Neuronal stem cell (in vitro differentiated cells): ENCODE results near the gene YDJC.
"Not testable (repeated sequence)": the region's sequence is repeated elsewhere in the genome, so short reads cannot be mapped to it uniquely, and the experiment has no call there.

Experiments
- DNase-seq: peaks from one replicate; pipeline ENCODE4 v3.0.0-alpha.2; 2013; ENCODE audit warnings: low spot score
- H2AFZ ChIP-seq: one replicate; pipeline ENCODE4 v1.6.1; 2013; ENCODE audit warnings: mild to moderate bottlenecking, low read length, inconsistent platforms
- H2AK5ac ChIP-seq: 2 replicates; pipeline ENCODE4 v1.6.1; 2013; ENCODE audit warnings: low read depth, mild to moderate bottlenecking, inconsistent platforms, low read length, moderate library complexity, mixed read lengths
- H2BK120ac ChIP-seq: 2 replicates; pipeline ENCODE4 v1.6.1; 2013; ENCODE audit warnings: low read depth, mild to moderate bottlenecking, inconsistent platforms, low read length, moderate library complexity, mixed read lengths
- H2BK12ac ChIP-seq: one replicate; pipeline ENCODE4 v1.6.1; 2013; ENCODE audit warnings: low read length, inconsistent platforms
- H2BK15ac ChIP-seq: 2 replicates; pipeline ENCODE4 v1.6.1; 2013; ENCODE audit warnings: mild to moderate bottlenecking, low read length, inconsistent platforms, mixed read lengths
- H2BK5ac ChIP-seq: one replicate; pipeline ENCODE4 v1.6.1; 2013; ENCODE audit warnings: inconsistent platforms, mild to moderate bottlenecking, low read length, moderate library complexity
- H3K14ac ChIP-seq: one replicate; pipeline ENCODE4 v1.6.1; 2013; ENCODE audit warnings: low read length, inconsistent platforms
- H3K18ac ChIP-seq: 2 replicates; pipeline ENCODE4 v1.6.1; 2013; ENCODE audit warnings: low read length, inconsistent platforms
- H3K23ac ChIP-seq: 2 replicates; pipeline ENCODE4 v1.6.1; 2013; ENCODE audit warnings: low read depth, mild to moderate bottlenecking, mixed read lengths, low read length, inconsistent platforms; ENCODE audit not compliant: poor library complexity
- H3K27ac ChIP-seq: replicated peaks from 3 replicates; pipeline ENCODE4 v1.5.1; 2013; ENCODE audit warnings: low read length, inconsistent platforms
- H3K27me3 ChIP-seq, 3 experiments: 2 replicates each; pipeline ENCODE4 v1.6.1; 2013; ENCODE audit warnings: low read length in 3 of 3, mild to moderate bottlenecking in 2 of 3, inconsistent platforms in 1 of 3, low read depth in 1 of 3, mixed read lengths in 1 of 3, moderate library complexity in 1 of 3; ENCODE audit not compliant: control insufficient read depth in 3 of 3, insufficient read depth in 3 of 3
- H3K36me3 ChIP-seq, 2 donors: replicated peaks in 1 of 2; 2 replicates each; pipeline ENCODE4 v1.6.1; 2013; ENCODE audit warnings: low read length in 2 of 2; ENCODE audit not compliant: control insufficient read depth in 2 of 2, insufficient read depth in 2 of 2
- H3K4ac ChIP-seq: 2 replicates; pipeline ENCODE4 v1.6.1; 2013; ENCODE audit warnings: inconsistent platforms, mild to moderate bottlenecking, low read length, moderate library complexity
- H3K4me1 ChIP-seq, 2 donors: 1 replicate in 1 of 2; 2 replicates in 1 of 2; pipeline ENCODE4 v1.6.1; 2013; ENCODE audit warnings: low read length in 2 of 2, low read depth in 1 of 2; ENCODE audit not compliant: control insufficient read depth in 2 of 2, insufficient read depth in 1 of 2
- H3K4me2 ChIP-seq: one replicate; pipeline ENCODE4 v1.6.1; 2013; ENCODE audit warnings: mild to moderate bottlenecking, low read length, inconsistent platforms; ENCODE audit not compliant: insufficient read depth, poor library complexity, severe bottlenecking
- H3K4me3 ChIP-seq, 2 donors: 2 replicates each; pipeline ENCODE4 v1.5.1; 2013; ENCODE audit warnings: low read length in 2 of 2, mild to moderate bottlenecking in 2 of 2, inconsistent platforms in 1 of 2, moderate library complexity in 1 of 2
- H3K79me1 ChIP-seq: one replicate; pipeline ENCODE4 v1.6.1; 2013; ENCODE audit warnings: low read depth, mild to moderate bottlenecking, inconsistent platforms, low read length, moderate library complexity
- H3K9ac ChIP-seq: one replicate; pipeline ENCODE4 v1.6.1; 2013; ENCODE audit warnings: mild to moderate bottlenecking, low read depth, low read length, inconsistent platforms; ENCODE audit not compliant: poor library complexity
- H3K9me3 ChIP-seq, 2 donors: replicated peaks in 1 of 2; 2 replicates each; pipeline versions ENCODE3 to v1.6.1; 2013; ENCODE audit warnings: low read length in 2 of 2, mild to moderate bottlenecking in 2 of 2, inconsistent platforms in 1 of 2, low read depth in 1 of 2, mixed read lengths in 1 of 2, moderate library complexity in 1 of 2; ENCODE audit not compliant: control insufficient read depth in 2 of 2, insufficient read depth in 1 of 2
- H4K8ac ChIP-seq: one replicate; pipeline ENCODE4 v1.6.1; 2013; ENCODE audit warnings: low read depth, mild to moderate bottlenecking, inconsistent platforms, low read length, moderate library complexity
- H4K91ac ChIP-seq: one replicate; pipeline ENCODE4 v1.6.1; 2013; ENCODE audit warnings: low read length, low read depth, mild to moderate bottlenecking, inconsistent platforms; ENCODE audit not compliant: poor library complexity
- WGBS, 2 donors: extraction: QIAGEN DNeasy Blood & Tissue Kit; methylation state at CpG; one replicate each; pipeline ENCODE4 v1.1.7; 2013; ENCODE audit warnings: missing lambda C conversion rate in 2 of 2, mixed read lengths in 1 of 2; ENCODE audit not compliant: insufficient read length in 2 of 2, insufficient replicate concordance in 1 of 2; ENCODE audit errors: extremely low coverage in 2 of 2; 5-methylcytosine and 5-hydroxymethylcytosine counted together

Gene YDJC

GRCh38 chr22:21622011-21622918 is 7.6 kb downstream of the YDJC start:
- no CpG with 5 or more reads among the region's 17 CpGs for WGBS, 2 donors
- no peak overlapping the region for H3K27ac ChIP-seq

GRCh38 chr22:21621025-21621424 is 8.8 kb downstream of the YDJC start:
- H2BK120ac ChIP-seq, result no peak overlapping the region
- no peak overlapping the region for H2BK15ac ChIP-seq
- no peak overlapping the region for H4K8ac ChIP-seq
- peaks cover 2 to 5% of the 10 kb centered on the region in 2 donors for H3K4me1 ChIP-seq
- H3K9me3 ChIP-seq, result no peaks in the 10 kb centered on the region
- no peak overlapping the region for H2AFZ ChIP-seq
- H4K91ac ChIP-seq, result no peak overlapping the region
- H3K36me3 ChIP-seq, result peaks cover 16 to 69% of the 10 kb centered on the region in 2 donors
- H3K4me3 ChIP-seq, result no peak overlapping the region
- H3K14ac ChIP-seq, result no peak overlapping the region
- H3K27ac ChIP-seq, result no peak overlapping the region
- WGBS, 2 donors, result no CpG with 5 or more reads among the region's 3 CpGs
- H3K4ac ChIP-seq, result no peak overlapping the region
- H3K18ac ChIP-seq, result no peak overlapping the region
- no peak overlapping the region for H3K4me2 ChIP-seq
- H3K23ac ChIP-seq, result no peak overlapping the region
- DNase-seq, result no peak
- no peak overlapping the region for H2AK5ac ChIP-seq
- H2BK12ac ChIP-seq, result no peak overlapping the region
- no peaks in the 10 kb centered on the region for H3K27me3 ChIP-seq
- no peak overlapping the region for H2BK5ac ChIP-seq
- H3K9ac ChIP-seq, result peak overlapping the region; percentile 61
- peaks cover 6% of the 10 kb centered on the region for H3K79me1 ChIP-seq

More at GRCh38 chr22:21622011-21622918, 7.6 kb downstream of the YDJC start:
- H3K27me3 ChIP-seq, result no peaks in the 10 kb centered on the region
- no peak overlapping the region for H3K14ac ChIP-seq
- no peak overlapping the region for H2BK120ac ChIP-seq
- no peak overlapping the region for H4K91ac ChIP-seq
- no peak overlapping the region for H3K4ac ChIP-seq
- no peak overlapping the region for H3K4me2 ChIP-seq
- no peak overlapping the region for H3K4me3 ChIP-seq
- DNase-seq, result no peak
- H3K36me3 ChIP-seq, result peaks cover 19 to 73% of the 10 kb centered on the region in 2 donors
- H2AFZ ChIP-seq, result no peak overlapping the region
- H3K9ac ChIP-seq, result no peak overlapping the region
- no peak overlapping the region for H3K18ac ChIP-seq
- H3K23ac ChIP-seq, result peak overlapping the region; percentile 49
- no peak overlapping the region for H4K8ac ChIP-seq
- H2AK5ac ChIP-seq, result no peak overlapping the region
- no peaks in the 10 kb centered on the region for H3K9me3 ChIP-seq
- H3K79me1 ChIP-seq, result peaks cover 6% of the 10 kb centered on the region
- H2BK5ac ChIP-seq, result no peak overlapping the region
- H2BK12ac ChIP-seq, result no peak overlapping the region
- peaks cover 2 to 5% of the 10 kb centered on the region in 2 donors for H3K4me1 ChIP-seq
- no peak overlapping the region for H2BK15ac ChIP-seq

- H3K4ac ChIP-seq, H2AK5ac ChIP-seq, H3K27me3 ChIP-seq, H3K14ac ChIP-seq, H3K79me1 ChIP-seq, H3K4me1 ChIP-seq, H3K4me3 ChIP-seq, H2BK12ac ChIP-seq, H3K27ac ChIP-seq, H2BK120ac ChIP-seq, H2BK5ac ChIP-seq, H4K91ac ChIP-seq, H3K9me3 ChIP-seq, H3K4me2 ChIP-seq, H2AFZ ChIP-seq, H2BK15ac ChIP-seq, H3K18ac ChIP-seq, DNase-seq, H4K8ac ChIP-seq, H3K23ac ChIP-seq, H3K9ac ChIP-seq: not testable (repeated sequence)
- peaks cover 16 to 71% of the 10 kb centered on the region in 2 donors for H3K36me3 ChIP-seq
- WGBS, 2 donors, result no CpG with 5 or more reads among the region's 6 CpGs
Observed at GRCh38 chr22:21617337-21617736, 12.5 kb downstream of the YDJC start.

GRCh38 chr22:21615731-21616130 is 14.1 kb downstream of the YDJC start:
- H4K91ac ChIP-seq, result no peak overlapping the region
- no peak overlapping the region for H2BK120ac ChIP-seq
- H2AFZ ChIP-seq, result no peak overlapping the region
- H3K4me1 ChIP-seq, result no peaks in the 10 kb centered on the region
- no peak overlapping the region for H3K4ac ChIP-seq
- H3K79me1 ChIP-seq, result peaks cover 6% of the 10 kb centered on the region
- no peaks in the 10 kb centered on the region for H3K9me3 ChIP-seq
- no peak overlapping the region for H3K14ac ChIP-seq
- no peak overlapping the region for H4K8ac ChIP-seq
- H2BK15ac ChIP-seq, result no peak overlapping the region
- no peak overlapping the region for H2AK5ac ChIP-seq
- H3K9ac ChIP-seq, result no peak overlapping the region
- no peaks in the 10 kb centered on the region for H3K27me3 ChIP-seq
- H2BK5ac ChIP-seq, result no peak overlapping the region
- peaks cover 22 to 75% of the 10 kb centered on the region in 2 donors for H3K36me3 ChIP-seq
- DNase-seq, result no peak
- no peak overlapping the region for H3K4me2 ChIP-seq
- no peak overlapping the region for H2BK12ac ChIP-seq
- no peak overlapping the region for H3K27ac ChIP-seq
- no peak overlapping the region for H3K18ac ChIP-seq
- no peak overlapping the region for H3K4me3 ChIP-seq
- no CpG with 5 or more reads among the region's 4 CpGs for WGBS, 2 donors
- peak overlapping the region; percentile 77 for H3K23ac ChIP-seq
